ENCODE measurements around the gene ARFGAP3.
"Not testable (repeated sequence)": the region's sequence is repeated elsewhere in the genome, so short reads cannot be mapped to it uniquely, and the experiment has no call there.

Gene ARFGAP3

GRCh38 chr22:42794551-42795510 lies 62.2 kb downstream of the ARFGAP3 start:
- peak; percentile 14 for DNase-seq (ENCODE audit: low spot score)

- no peak for DNase-seq (ENCODE audit: low spot score)
Observed at GRCh38 chr22:42793848-42794405, 63.1 kb downstream of the ARFGAP3 start.

- no peak for DNase-seq (ENCODE audit: low spot score)
Observed at GRCh38 chr22:42792909-42793847, 63.9 kb downstream of the ARFGAP3 start.

- DNase-seq (ENCODE audit: low spot score), result no peak
Observed at GRCh38 chr22:42792453-42792908, 64.6 kb downstream of the ARFGAP3 start.

- peak; percentile 20 for DNase-seq (ENCODE audit: low spot score)
Observed at GRCh38 chr22:42791721-42792452, 65.2 kb downstream of the ARFGAP3 start.

- no peak for DNase-seq (ENCODE audit: low spot score)
Observed at GRCh38 chr22:42788466-42788865, 68.6 kb downstream of the ARFGAP3 start.

- DNase-seq (ENCODE audit: low spot score), result no peak
Observed at GRCh38 chr22:42788021-42788420, 69.1 kb downstream of the ARFGAP3 start.

- no peak for DNase-seq (ENCODE audit: low spot score)
Observed at GRCh38 chr22:42787357-42787736, 69.7 kb downstream of the ARFGAP3 start.

GRCh38 chr22:42786606-42787356 lies 70.3 kb downstream of the ARFGAP3 start:
- DNase-seq (ENCODE audit: low spot score), result no peak

- no peak for DNase-seq (ENCODE audit: low spot score)
Observed at GRCh38 chr22:42785706-42786499, 71.2 kb downstream of the ARFGAP3 start.

- DNase-seq (ENCODE audit: low spot score), result not testable (repeated sequence)
Observed at GRCh38 chr22:42782306-42782705, 74.8 kb downstream of the ARFGAP3 start.

- peak; percentile 87 for DNase-seq (ENCODE audit: low spot score)
Observed at GRCh38 chr22:42780070-42780540, 77.0 kb downstream of the ARFGAP3 start.

- no peak for DNase-seq (ENCODE audit: low spot score)
Observed at GRCh38 chr22:42777126-42777525, 79.9 kb downstream of the ARFGAP3 start.

- DNase-seq (ENCODE audit: low spot score), result no peak
Observed at GRCh38 chr22:42773167-42773566, 83.9 kb downstream of the ARFGAP3 start.

GRCh38 chr22:42772647-42773046 lies 84.4 kb downstream of the ARFGAP3 start:
- DNase-seq (ENCODE audit: low spot score), result no peak

GRCh38 chr22:42770941-42771647 lies 86.0 kb downstream of the ARFGAP3 start:
- no peak for DNase-seq (ENCODE audit: low spot score)

- DNase-seq (ENCODE audit: low spot score), result no peak
Observed at GRCh38 chr22:42770448-42770726, 86.7 kb downstream of the ARFGAP3 start.

GRCh38 chr22:42769574-42770447 lies 87.3 kb downstream of the ARFGAP3 start:
- DNase-seq (ENCODE audit: low spot score), result peak; percentile 90

- no peak for DNase-seq (ENCODE audit: low spot score)
Observed at GRCh38 chr22:42769238-42769573, 87.9 kb downstream of the ARFGAP3 start.
